Lower lobe of right lung (tissue), 2 donors: Measurements from ENCODE around the gene DCC. TPM values are rescaled to one million over a fixed set of nuclear protein-coding genes. Genes with fewer than 3 reads are reported as not detected.

Experiments used
- ATAC-seq, 2 donors: fragments of 200-7000 bp; cut with Tn5 transposase; one replicate each; pipeline ENCODE4 v1.9.1; 2020 to 2022; ENCODE audit warnings: mild to moderate bottlenecking in 2 of 2, moderate library complexity in 2 of 2
- DNase-seq: peaks from one replicate; pipeline ENCODE4 v3.0.0-alpha.2; 2020
- H3K27ac ChIP-seq: fragments of 200-600 bp; one replicate; pipeline ENCODE4 v1.8.0; 2022
- H3K27me3 ChIP-seq: fragments of 200-600 bp; one replicate; pipeline ENCODE4 v1.8.0; 2022; ENCODE audit warnings: low read depth
- H3K36me3 ChIP-seq: fragments of 200-600 bp; one replicate; pipeline ENCODE4 v1.8.0; 2022; ENCODE audit warnings: mild to moderate bottlenecking
- H3K4me1 ChIP-seq: fragments of 200-600 bp; one replicate; pipeline ENCODE4 v1.8.0; 2022
- H3K4me3 ChIP-seq: fragments of 200-600 bp; one replicate; pipeline ENCODE4 v1.8.0; 2022; ENCODE audit warnings: mild to moderate bottlenecking
- H3K9me3 ChIP-seq: fragments of 200-600 bp; one replicate; pipeline ENCODE4 v1.8.0; 2022
- CTCF ChIP-seq: fragments of 200-600 bp; IDR thresholded peaks from one replicate; pipeline ENCODE4 v1.8.0; 2022; ENCODE audit warnings: antibody characterized with exemption, mild to moderate bottlenecking
- intact Hi-C: fragments of 100-400 bp; cut with DNase I; formaldehyde crosslinking; loops from one replicate; pipeline ENCODE4 v1.11.0; 2022
- total RNA-seq: library from RNA; stranded (reverse); fragmentation: NEBNext Ultra II Directional; extraction: Animal tissue kit (Norgen Biotek cat#: 25700); gene quantifications from one replicate; pipeline ENCODE4 v1.2.1, GENCODE V29; 2021
- donor health status: DM: no; HTN: yes; CAD: no; lungs with severe emphysema.

The DCC gene
- total RNA-seq, 1 donor from 2014 or later: 4.5 TPM

GRCh38 chr18:52451256-52451655 lies 111.3 kb downstream of the DCC start:
- H3K4me3 ChIP-seq: no peak overlapping the region
- no peaks in the 10 kb centered on the region for H3K9me3 ChIP-seq
- H3K4me1 ChIP-seq: no peaks in the 10 kb centered on the region
- TF ChIP-seq CTCF: no peak
- DNase-seq (no peak), ATAC-seq (no peak)
- no peak overlapping the region for H3K27ac ChIP-seq
- H3K36me3 ChIP-seq: no peaks in the 10 kb centered on the region
- no peaks in the 10 kb centered on the region for H3K27me3 ChIP-seq
- intact Hi-C loops: no loop called here

GRCh38 chr18:52451851-52452250 lies 111.9 kb downstream of the DCC start:
- Histone ChIP-seq H3K9me3 (no peaks in the 10 kb centered on the region), H3K4me1 (no peaks in the 10 kb centered on the region), H3K36me3 (no peaks in the 10 kb centered on the region), H3K4me3 (no peak overlapping the region), H3K27ac (no peak overlapping the region), H3K27me3 (no peaks in the 10 kb centered on the region)
- intact Hi-C loops: no loop called here
- ATAC-seq (no peak), DNase-seq (no peak)
- TF ChIP-seq CTCF: no peak

GRCh38 chr18:52452427-52452826 lies 112.4 kb downstream of the DCC start:
- TF ChIP-seq CTCF: no peak
- no peaks in the 10 kb centered on the region for H3K27me3 ChIP-seq
- no peaks in the 10 kb centered on the region for H3K4me1 ChIP-seq
- no peak for DNase-seq
- intact Hi-C loops: no loop called here
- H3K9me3 ChIP-seq: no peaks in the 10 kb centered on the region
- no peak for ATAC-seq
- H3K4me3 ChIP-seq: no peak overlapping the region
- no peaks in the 10 kb centered on the region for H3K36me3 ChIP-seq
- no peak overlapping the region for H3K27ac ChIP-seq

GRCh38 chr18:52459890-52460289 lies 119.9 kb downstream of the DCC start:
- Histone ChIP-seq H3K4me3 (no peak overlapping the region), H3K36me3 (no peaks in the 10 kb centered on the region), H3K27me3 (no peaks in the 10 kb centered on the region), H3K9me3 (no peaks in the 10 kb centered on the region), H3K27ac (no peak overlapping the region), H3K4me1 (no peaks in the 10 kb centered on the region)
- DNase-seq (no peak), ATAC-seq (no peak)
- TF ChIP-seq CTCF: no peak
- intact Hi-C loops: no loop called here

GRCh38 chr18:52462853-52463252 lies 122.9 kb downstream of the DCC start:
- no peaks in the 10 kb centered on the region for H3K36me3 ChIP-seq
- ATAC-seq (no peak), DNase-seq (no peak)
- no peaks in the 10 kb centered on the region for H3K4me1 ChIP-seq
- H3K27me3 ChIP-seq: no peaks in the 10 kb centered on the region
- no peak overlapping the region for H3K27ac ChIP-seq
- TF ChIP-seq CTCF: no peak
- no peak overlapping the region for H3K4me3 ChIP-seq
- intact Hi-C loops: no loop called here
- H3K9me3 ChIP-seq: no peaks in the 10 kb centered on the region

- Histone ChIP-seq H3K4me1 (no peaks in the 10 kb centered on the region), H3K4me3 (no peak overlapping the region), H3K27me3 (no peaks in the 10 kb centered on the region), H3K27ac (no peak overlapping the region), H3K9me3 (no peaks in the 10 kb centered on the region), H3K36me3 (no peaks in the 10 kb centered on the region)
- no peak for DNase-seq
- intact Hi-C loops: no loop called here
- ATAC-seq: no peak
- TF ChIP-seq CTCF: no peak
These were observed 125.4 kb downstream of the DCC start for GRCh38 chr18:52465391-52465790.
